CD4-positive, alpha-beta T cell treated with Interleukin-6 for 4 hours (primary cell): ENCODE measurements around the gene KHDC1.
"Not testable (repeated sequence)": the region's sequence is repeated elsewhere in the genome, so short reads cannot be mapped to it uniquely, and the experiment has no call there.

Experiments
- DNase-seq: peaks from one replicate; pipeline ENCODE4 v3.0.0-alpha.2; 2020; ENCODE audit warnings: mixed read lengths

The KHDC1 gene

DNA sequence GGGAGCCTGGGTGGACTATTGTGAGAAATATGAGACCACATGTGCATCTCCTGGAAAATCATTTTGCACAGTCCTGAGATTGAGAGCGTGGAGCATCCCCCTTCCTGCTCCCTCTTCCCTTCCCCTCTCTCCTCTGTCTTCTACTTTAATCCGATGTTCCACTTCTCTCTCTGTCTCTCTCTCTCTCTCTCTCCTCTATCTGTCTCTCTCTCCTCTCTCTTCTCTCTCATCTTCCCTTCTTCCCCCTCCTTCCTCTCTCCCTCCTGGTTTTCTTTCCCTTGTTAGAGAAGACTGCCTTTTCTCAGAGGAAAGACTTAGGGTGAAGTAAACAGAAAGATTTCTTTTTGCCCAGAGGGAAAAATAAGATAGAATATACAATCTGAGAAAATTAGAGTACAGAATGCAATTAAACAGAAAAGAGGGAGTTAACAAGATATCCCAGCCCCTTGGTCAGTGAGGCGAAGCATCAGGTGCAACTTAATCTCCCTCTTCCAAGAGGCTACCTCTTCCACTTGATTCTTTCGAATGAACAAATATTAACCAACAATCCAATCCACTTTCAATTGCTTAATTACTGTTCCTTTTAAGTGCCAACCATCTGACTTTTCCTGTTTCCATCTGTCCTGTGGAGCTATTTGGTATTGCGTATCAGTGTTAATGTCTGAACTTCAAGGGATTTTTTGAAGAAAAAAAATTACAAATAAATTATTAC is 14.6 kb downstream of the KHDC1 start:
- no peak for DNase-seq

DNA sequence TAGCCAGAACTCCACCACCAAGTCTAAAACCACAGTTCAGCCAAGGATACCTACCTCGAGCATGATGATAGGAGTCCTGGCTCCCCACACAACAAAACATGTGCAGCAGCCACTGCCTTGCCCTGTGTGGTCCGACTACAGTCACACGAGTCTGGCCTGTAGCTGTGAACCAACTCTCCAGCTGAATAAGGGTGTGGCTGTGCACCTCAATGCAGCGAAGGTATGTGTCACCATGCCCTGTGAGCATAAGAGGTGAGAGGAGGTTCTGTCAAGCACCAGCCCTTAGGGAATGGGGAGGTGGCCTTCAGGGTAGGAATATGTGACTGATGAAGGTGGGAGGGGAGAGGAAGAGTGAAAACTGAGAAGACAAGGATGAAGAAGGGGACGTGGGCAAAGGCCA is 21.0 kb downstream of the KHDC1 start:
- no peak for DNase-seq

DNA sequence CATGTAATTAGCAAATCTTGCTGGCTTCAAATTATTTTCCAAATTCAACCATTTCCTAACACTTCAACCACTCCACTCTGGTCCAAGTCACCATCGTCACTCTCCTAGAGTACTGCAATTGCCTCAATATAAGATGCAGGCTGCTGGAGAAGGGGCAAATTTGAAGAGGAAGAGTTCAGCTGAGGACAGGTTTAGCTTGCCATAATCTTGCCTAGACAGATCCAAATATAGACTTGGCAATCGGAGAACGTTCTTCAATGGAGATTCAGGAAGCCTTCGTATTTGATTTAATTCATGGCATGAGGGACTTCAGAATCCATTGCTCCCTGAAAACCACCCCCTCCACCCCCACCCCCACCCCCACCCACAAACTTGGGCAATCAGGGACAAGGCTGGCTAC is 22.3 kb downstream of the KHDC1 start:
- no peak for DNase-seq

DNA sequence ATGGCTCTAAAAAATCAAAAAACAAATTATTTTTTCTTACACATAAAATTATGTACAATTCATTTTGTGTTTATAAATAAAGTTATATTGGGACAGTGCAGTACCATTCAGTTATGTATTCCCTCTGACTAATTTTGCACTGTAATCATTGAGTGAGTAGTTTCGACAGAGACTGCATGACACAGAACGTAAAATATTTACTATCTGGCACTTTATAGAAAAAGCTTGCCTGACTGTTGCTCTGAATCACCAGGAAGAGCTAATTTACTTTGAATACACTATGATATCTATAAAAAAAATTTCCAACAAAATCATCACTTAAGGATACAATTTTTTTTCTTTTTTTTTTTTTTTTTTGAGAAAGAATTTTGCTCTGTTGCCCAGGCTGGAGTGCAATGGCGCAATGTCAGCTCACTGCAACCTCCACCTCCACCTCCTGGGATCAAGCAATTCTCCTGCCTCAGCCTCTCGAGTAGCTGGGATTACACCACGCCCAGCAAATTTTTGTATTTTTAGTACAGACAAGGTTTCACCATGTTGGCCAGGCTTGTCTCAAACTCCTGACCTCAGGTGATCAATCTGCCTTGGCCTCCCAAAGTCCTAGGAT is 26.7 kb downstream of the KHDC1 start:
- no peak for DNase-seq

DNA sequence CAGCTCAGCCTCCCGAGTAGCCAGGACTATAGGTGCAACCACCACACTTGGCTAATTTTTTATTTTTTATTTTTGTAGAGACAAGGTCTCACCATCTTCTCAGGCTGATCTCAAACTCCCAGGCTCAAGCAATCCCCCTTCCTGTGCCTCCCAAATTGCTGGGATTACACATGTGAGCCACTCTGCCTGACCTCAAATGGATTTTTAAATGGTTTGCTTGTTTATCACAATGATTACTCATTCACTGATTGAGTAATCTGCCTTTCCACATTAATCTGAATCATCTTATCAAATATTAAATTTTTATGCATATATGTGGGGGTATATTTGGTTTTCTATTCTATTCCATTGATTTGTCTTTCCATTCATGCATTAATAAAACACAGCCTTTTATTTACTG is 28.3 kb downstream of the KHDC1 start:
- no peak for DNase-seq

DNA sequence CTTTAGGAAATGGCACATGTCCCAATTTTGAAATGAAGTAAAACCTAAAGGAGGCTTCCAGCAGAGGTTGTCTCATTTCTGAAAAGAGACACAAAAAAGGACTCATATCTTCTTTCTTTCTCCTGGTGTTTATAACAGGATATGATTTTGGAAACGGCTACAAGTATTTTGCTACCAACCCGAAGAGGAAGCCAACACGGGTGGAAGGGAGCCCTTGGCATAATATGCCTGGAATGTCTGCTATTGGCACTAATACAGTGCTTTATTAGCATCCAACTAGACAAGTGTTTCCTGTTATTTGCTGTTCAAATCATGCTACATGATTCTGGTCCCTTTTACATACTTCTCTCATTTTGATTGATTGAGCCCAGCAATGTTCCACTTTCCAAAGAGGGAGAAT is 29.0 kb downstream of the KHDC1 start:
- not testable (repeated sequence) for DNase-seq

DNA sequence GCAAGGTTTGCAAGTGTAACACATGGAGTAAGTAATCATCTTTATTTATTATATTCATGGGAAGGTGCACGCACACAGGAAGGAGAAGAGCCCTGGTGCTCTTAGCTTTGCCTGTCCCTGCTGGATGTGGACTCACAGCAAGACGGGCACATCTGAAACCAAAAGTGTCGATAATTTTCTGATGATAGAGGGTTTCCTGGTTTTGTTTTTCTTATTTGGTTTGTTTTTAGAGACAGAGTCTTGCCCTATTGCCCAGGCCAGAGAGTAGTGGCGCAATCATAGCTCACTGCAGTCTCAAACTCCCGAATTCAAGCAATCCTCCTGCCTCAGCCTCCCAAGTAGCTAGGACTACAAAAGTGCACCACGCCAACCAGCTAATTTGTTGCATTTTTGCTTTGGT is 29.9 kb downstream of the KHDC1 start:
- DNase-seq, result no peak

DNA sequence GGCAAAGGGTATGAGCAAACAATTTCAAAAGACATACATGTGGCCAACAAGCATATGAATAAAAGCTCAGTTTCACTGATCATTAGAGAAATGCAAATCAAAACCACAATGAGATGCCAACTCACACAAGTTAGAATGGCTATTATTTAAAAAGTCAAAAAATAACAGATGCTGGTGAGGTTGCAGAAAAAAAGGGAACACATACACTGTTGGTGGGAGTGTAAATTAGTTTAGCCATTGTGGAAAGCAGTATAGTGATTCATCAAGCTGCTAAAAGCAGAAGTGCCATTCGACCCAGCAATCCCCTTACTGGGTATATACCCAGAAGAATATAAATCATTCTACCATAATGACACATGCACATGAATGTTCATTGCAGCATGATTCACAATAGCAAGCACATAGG is 31.0 kb downstream of the KHDC1 start:
- DNase-seq, result no peak

DNA sequence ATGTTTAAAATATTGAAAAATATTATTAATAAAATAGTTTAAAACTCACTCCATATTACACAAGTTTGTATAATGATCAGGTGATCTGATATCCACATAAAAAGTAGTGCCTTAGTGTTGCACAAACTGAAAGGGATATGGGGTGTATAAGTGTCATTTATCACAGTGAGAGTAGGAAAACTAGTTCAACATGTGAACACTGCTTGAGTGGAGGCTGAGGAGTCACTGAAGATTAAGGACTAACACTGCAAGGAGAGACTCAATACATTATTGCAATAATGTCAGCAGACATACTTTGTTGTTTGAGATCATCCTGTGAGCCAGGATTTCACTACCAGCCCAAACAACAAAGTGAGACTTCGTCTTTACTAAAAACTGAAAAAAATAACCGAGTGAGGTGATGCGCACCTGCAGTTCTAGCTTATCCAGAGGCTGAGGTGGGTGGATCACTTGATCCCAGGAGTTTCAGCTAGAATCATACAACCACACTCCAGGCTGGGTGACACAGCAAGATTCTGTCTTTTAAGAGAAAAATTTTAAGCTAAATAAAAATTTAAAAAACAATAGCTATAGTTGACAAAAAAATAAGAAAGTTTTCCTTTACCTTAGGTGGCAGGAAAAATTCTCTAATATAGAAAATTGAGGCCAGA is 35.3 kb downstream of the KHDC1 start:
- no peak for DNase-seq

DNA sequence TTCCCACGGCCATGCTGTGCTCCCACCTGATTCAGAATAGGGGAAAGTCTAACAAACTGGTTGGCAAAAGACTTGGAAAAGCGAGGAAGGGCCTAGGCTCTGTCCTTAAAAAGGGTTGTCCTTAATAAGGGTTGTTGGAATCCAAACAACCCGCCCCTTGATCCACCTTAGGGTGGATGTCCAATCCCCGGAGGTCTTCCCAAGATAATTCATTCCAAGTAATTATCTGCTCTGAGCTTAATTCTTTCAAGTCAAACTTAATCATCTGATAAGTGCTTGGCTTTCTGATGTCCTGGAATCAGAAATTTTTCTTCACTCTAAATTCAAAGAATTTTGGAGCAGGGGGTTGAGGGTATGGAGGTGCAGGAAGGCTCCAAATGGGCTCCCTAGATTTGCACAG is 37.6 kb downstream of the KHDC1 start, which contains the start of gene KHDC1L:
TSS of gene KHDC1L (minus strand) at position 101 of the 400 bp plus-strand sequence. CDS start at position 13, 88 bp downstream.
- DNase-seq, result no peak

DNA sequence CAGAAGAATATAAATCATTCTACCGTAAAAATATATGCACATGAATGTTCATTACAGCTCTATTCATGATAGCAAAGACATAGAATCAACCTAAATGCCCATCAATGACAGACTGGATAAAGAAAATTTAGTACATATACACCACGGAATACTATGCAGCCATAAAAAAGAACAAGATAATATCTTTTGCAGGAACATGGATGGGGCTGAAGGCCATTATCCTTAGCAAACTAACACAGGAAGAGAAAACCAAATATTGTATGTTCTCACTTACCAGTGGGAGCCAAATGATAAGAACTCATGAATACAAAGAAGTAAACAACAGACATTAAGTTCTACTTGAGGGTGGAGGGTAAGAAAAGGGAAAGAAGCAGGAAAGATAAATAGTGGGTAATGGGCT is 46.1 kb downstream of the KHDC1 start:
- DNase-seq, result no peak

DNA sequence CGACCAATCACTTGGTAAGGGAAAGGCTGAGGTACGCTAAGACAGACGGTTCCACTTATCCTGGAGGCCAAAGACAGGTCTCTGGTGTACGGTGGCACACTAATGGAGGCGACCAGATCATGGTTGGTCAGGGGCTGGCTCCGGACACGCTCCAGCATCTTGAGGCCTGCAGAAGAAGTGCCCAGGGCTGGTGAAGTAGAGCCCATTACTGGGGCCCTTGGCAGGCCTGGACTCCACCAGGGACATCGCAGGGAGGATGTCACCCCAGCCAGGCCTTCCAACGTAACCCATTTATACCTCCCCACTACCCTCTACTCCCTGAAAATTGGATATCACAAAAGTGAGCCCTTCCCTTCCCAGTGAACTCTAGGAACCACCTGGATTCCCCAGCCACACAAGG is 53.9 kb downstream of the KHDC1 start:
- no peak for DNase-seq

DNA sequence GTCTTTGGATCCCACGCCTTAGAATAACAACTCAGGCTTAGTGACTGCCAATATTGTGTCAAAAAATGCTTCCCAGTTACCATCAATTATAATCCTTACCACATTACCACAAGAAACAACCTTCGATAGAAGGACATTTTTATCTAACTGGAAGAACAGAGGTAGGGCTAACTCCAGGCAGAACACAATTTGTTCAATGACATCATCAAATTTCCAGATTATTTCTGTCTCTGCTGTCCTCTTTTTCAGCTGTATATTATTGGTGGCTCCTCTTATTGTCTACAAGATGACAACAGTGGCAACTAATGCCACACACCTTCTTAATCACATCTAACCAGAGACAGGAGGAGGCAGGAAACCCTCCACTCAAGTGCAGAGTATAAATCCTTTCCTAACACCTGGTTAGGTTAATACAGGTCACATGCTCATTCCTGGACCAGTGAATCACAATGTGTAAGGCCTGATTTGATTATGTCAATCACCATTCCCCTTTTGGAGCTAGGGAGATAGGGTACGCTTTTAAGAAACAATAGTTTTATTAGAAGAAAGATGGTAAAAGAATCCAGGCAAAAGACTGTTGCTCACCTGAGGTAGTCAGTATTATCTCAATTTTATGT is 55.7 kb downstream of the KHDC1 start:
- no peak for DNase-seq

DNA sequence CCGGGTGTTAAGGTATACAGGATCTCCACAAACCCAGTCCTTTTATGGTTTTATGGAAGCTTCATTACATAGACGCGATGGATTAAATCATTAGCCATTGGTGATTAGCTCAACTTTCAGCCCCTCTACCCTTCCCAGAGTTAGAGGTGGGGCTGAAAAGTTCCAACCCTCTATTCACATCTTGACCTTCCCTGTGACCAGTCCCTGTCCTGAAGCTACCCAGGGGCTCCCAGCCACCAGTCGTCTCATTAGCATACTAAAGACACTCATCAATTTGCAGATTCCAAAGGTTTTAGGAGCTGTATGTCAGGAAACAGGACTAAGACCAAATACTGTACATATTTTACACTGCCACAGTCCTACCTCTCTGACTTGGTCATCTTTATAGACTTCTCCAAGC is 58.7 kb downstream of the KHDC1 start:
- no peak for DNase-seq

DNA sequence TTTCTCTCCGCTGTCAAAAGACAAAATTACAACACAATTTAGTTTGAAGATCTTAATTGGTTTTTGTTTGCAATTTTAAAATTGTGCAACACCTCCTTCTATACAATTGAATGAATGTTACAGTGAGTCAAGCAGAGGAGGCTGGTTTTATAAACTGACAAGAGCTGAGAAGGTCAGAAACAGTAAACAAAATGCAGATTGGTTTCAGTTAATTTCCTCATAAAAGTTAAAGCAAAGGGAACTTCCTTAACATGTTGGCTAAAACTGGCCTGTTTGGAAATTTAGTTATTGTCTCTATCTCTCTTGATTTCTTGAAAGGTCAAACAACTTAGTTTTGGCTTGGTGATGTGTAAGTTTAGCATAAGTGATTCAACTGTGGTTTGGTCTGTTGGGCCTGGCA is 59.9 kb downstream of the KHDC1 start:
- DNase-seq, result no peak

DNA sequence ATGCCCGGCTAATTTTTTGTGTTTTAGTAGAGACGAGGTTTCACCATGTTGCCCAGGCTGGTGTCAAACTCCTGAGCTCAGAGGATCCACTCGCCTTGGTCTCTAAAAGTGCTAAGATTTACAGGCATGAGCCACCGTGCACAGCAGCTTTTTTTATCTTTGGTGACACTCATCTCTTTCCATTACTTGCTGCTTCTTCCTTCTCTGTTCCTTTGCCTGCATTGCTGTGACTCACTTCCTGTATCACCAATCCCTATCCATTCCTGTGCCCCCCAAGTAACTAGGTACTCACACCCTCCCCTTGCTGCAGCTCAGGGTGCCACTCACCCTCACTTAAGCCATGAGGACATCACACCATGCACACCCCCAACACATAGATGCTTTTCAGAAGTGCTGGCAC is 62.3 kb downstream of the KHDC1 start:
- DNase-seq, result no peak

DNA sequence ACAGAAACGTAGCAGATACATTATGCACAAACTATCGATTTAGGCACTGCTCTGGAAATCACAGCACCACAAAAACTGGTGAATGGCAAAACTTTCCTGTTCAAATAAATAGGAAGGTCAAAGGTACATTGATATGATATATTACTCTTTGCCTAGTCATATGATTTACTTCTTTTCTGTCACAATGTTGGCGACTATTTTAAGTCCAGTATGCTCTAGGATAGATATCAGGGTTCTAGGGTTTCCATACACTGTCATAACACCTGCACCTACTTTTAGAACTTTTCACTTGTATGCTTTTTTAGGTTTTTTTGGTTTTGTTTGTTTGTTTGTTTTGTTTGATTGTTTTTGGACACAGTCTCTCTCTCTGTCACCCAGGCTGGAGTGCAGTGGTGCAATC is 62.7 kb downstream of the KHDC1 start:
- no peak for DNase-seq

DNA sequence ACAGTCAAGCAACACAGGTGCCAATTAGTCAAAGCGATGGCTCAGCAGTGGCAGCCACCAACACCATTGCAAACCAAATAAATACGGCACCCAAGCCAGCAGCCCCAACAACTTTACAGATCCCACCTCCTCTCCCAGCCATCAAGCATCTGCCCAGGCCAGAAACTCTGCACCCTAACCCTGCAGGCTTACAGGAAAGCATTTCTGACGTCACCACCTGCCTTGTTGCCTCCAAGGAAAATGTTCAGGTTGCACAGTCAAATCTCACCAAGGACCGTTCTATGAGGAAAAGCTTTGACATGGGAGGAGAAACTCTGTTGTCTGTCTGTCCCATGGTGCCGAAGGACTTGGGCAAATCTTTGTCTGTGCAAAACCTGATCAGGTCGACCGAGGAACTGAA is 68.3 kb downstream of the KHDC1 start:
- DNase-seq, result no peak

DNA sequence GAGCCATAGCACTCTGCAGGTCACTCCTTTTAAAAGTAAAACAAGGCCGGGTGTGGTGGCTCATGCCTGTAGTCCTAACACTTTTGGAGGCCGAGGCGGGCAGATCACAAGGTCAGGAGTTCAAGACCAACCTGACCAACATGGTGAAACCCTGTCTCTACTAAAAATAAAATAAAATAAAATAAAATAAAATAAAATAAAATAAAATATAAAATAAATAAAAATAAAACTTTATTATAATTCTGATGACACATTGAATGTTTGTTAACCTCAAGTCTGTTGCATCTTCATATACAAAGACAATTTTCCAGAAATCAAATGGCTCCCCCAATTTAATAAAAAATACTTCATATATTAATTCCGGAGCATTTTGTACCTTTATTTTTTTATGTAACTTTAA is 69.7 kb downstream of the KHDC1 start:
- DNase-seq, result not testable (repeated sequence)
